Neural crest cell (in vitro differentiated cells): ENCODE results near the gene ATG9A. TPM values are rescaled to one million over a fixed set of nuclear protein-coding genes. Genes with fewer than 3 reads are reported as not detected.
A peak's percentile ranks its signal among the peaks of the same experiment; 100 is the strongest.

Experiments
- DNase-seq: peaks from one replicate; pipeline ENCODE4 v3.0.0; 2021; ENCODE audit warnings: low read depth, mixed read lengths, low spot score
- H3K27ac Mint-ChIP-seq: one replicate; pipeline ENCODE4 v1.8.0; 2021; ENCODE audit warnings: mild to moderate bottlenecking, mixed read lengths; ENCODE audit not compliant: unreplicated experiment
- H3K27me3 Mint-ChIP-seq: 2 replicates; pipeline ENCODE4 v1.8.0; 2021; ENCODE audit warnings: low read depth, mild to moderate bottlenecking, mixed read lengths
- H3K36me3 Mint-ChIP-seq: 2 replicates; pipeline ENCODE4 v1.8.0; 2021; ENCODE audit warnings: low read depth, mild to moderate bottlenecking, mixed read lengths
- H3K4me1 Mint-ChIP-seq: 2 replicates; pipeline ENCODE4 v1.8.0; 2021; ENCODE audit warnings: mixed read lengths
- H3K4me3 Mint-ChIP-seq: one replicate; pipeline ENCODE4 v1.8.0; 2021; ENCODE audit warnings: mild to moderate bottlenecking, mixed read lengths
- H3K9me3 Mint-ChIP-seq: 2 replicates; pipeline ENCODE4 v1.8.0; 2021; ENCODE audit warnings: mixed read lengths
- CTCF ChIP-seq: fragments of 200-600 bp; sonication (generic); conservative IDR thresholded peaks from 2 replicates; pipeline ENCODE4 v1.5.0; 2021; ENCODE audit warnings: antibody characterized with exemption, mild to moderate bottlenecking
- total RNA-seq: library from RNA; stranded (reverse); gene quantifications from 2 replicates; pipeline ENCODE4 v1.2.1, GENCODE V29; 2021

Gene ATG9A
- total RNA-seq, 1 donor from 2014 or later = 42.0 TPM

GRCh38 chr2:219182331-219183150, 46.9 kb downstream of the ATG9A start:
- no peak for TF ChIP-seq CTCF
- Mint-ChIP-seq H3K4me3 (peak overlapping the region; percentile 57), H3K4me1 (peaks cover 13% of the 10 kb centered on the region), H3K9me3 (no peaks in the 10 kb centered on the region), H3K27me3 (no peaks in the 10 kb centered on the region), H3K27ac (no peak overlapping the region), H3K36me3 (peaks cover 6% of the 10 kb centered on the region)
- DNase-seq = no peak

- Mint-ChIP-seq H3K4me3 (peak overlapping the region; percentile 89), H3K9me3 (no peaks in the 10 kb centered on the region), H3K36me3 (peaks cover 6% of the 10 kb centered on the region), H3K4me1 (peaks cover 19% of the 10 kb centered on the region), H3K27me3 (no peaks in the 10 kb centered on the region), H3K27ac (no peak overlapping the region)
- TF ChIP-seq CTCF = no peak
- DNase-seq = no peak
Measured at GRCh38 chr2:219181531-219181930, 47.9 kb downstream of the ATG9A start.

GRCh38 chr2:219180961-219181360, 48.5 kb downstream of the ATG9A start:
- DNase-seq = no peak
- Mint-ChIP-seq H3K4me1 (peaks cover 21% of the 10 kb centered on the region), H3K27me3 (no peaks in the 10 kb centered on the region), H3K9me3 (no peaks in the 10 kb centered on the region), H3K4me3 (peak overlapping the region; percentile 89), H3K27ac (no peak overlapping the region), H3K36me3 (peaks cover 6% of the 10 kb centered on the region)
- no peak for TF ChIP-seq CTCF

- peak overlapping the region; percentile 89 for H3K4me3 Mint-ChIP-seq
- H3K27me3 Mint-ChIP-seq = no peaks in the 10 kb centered on the region
- H3K27ac Mint-ChIP-seq = no peak overlapping the region
- peaks cover 6% of the 10 kb centered on the region for H3K36me3 Mint-ChIP-seq
- H3K4me1 Mint-ChIP-seq = peaks cover 27% of the 10 kb centered on the region
- no peak for DNase-seq
- no peak for TF ChIP-seq CTCF
- H3K9me3 Mint-ChIP-seq = no peaks in the 10 kb centered on the region
Measured at GRCh38 chr2:219179601-219180465, 49.6 kb downstream of the ATG9A start.

- H3K4me3 Mint-ChIP-seq = peak overlapping the region; percentile 89
- H3K27me3 Mint-ChIP-seq = no peaks in the 10 kb centered on the region
- peaks cover 3% of the 10 kb centered on the region for H3K36me3 Mint-ChIP-seq
- no peak for DNase-seq
- peak; percentile 9 for TF ChIP-seq CTCF
- peak overlapping the region; percentile 90 for H3K27ac Mint-ChIP-seq
- H3K4me1 Mint-ChIP-seq = peaks cover 27% of the 10 kb centered on the region
- H3K9me3 Mint-ChIP-seq = no peaks in the 10 kb centered on the region
Measured at GRCh38 chr2:219178377-219179175, 50.9 kb downstream of the ATG9A start.
